KG1 (cell line): ENCODE data around the gene SSPN.

Source experiments
- DNase-seq: peaks from one replicate; lab custom pipeline; 2025; lab: John Stamatoyannopoulos, UW

SSPN gene

GRCh38 chr12:26187014-26187798, 8.2 kb upstream of the SSPN start:
- DNase-seq, result no peak

GRCh38 chr12:26188127-26188526, 7.2 kb upstream of the SSPN start:
- no peak for DNase-seq

GRCh38 chr12:26188641-26189040, 6.7 kb upstream of the SSPN start:
- DNase-seq, result no peak

GRCh38 chr12:26192142-26192541, 3.2 kb upstream of the SSPN start:
- no peak for DNase-seq

- no peak for DNase-seq
These were observed 1.8 kb upstream of the SSPN start for GRCh38 chr12:26193539-26193938.

- peak; percentile 63 for DNase-seq
These were observed 458 bp downstream of the SSPN start for GRCh38 chr12:26195641-26196420.

GRCh38 chr12:26196421-26196716, 996 bp downstream of the SSPN start:
- no peak for DNase-seq

GRCh38 chr12:26197832-26198231, 2.5 kb downstream of the SSPN start:
- no peak for DNase-seq

GRCh38 chr12:26198742-26199141, 3.4 kb downstream of the SSPN start:
- no peak for DNase-seq

GRCh38 chr12:26203167-26203780, 7.9 kb downstream of the SSPN start:
- DNase-seq, result no peak

GRCh38 chr12:26204612-26205289, 9.4 kb downstream of the SSPN start:
- DNase-seq, result no peak

GRCh38 chr12:26205298-26205697, 9.9 kb downstream of the SSPN start:
- no peak for DNase-seq

GRCh38 chr12:26205941-26206340, 10.6 kb downstream of the SSPN start:
- no peak for DNase-seq

- DNase-seq, result no peak
These were observed 16.0 kb downstream of the SSPN start for GRCh38 chr12:26211331-26211730.

GRCh38 chr12:26212396-26212795, 17.0 kb downstream of the SSPN start:
- DNase-seq, result no peak

GRCh38 chr12:26212988-26213387, 17.6 kb downstream of the SSPN start:
- no peak for DNase-seq

- no peak for DNase-seq
These were observed 18.7 kb downstream of the SSPN start for GRCh38 chr12:26214121-26214520.

GRCh38 chr12:26219736-26220135, 24.4 kb downstream of the SSPN start:
- no peak for DNase-seq

- no peak for DNase-seq
These were observed 29.3 kb downstream of the SSPN start for GRCh38 chr12:26224657-26225056.

- DNase-seq, result no peak
These were observed 30.7 kb downstream of the SSPN start for GRCh38 chr12:26226122-26226521.

GRCh38 chr12:26226629-26227360, 31.4 kb downstream of the SSPN start:
- no peak for DNase-seq

GRCh38 chr12:26227361-26227745, 32.0 kb downstream of the SSPN start:
- DNase-seq, result no peak
